IPS DF 6.9 (cell line): ENCODE measurements around the gene SVEP1.
"Not testable (repeated sequence)": the region's sequence is repeated elsewhere in the genome, so short reads cannot be mapped to it uniquely, and the experiment has no call there.

Experiments
- DNase-seq: peaks from one replicate; pipeline ENCODE4 v3.0.0-alpha.2; 2013; ENCODE audit warnings: low read depth, low spot score
- H3K27ac ChIP-seq: one replicate; pipeline ENCODE4 v1.5.1; 2013; ENCODE audit warnings: low read length, control low read depth
- H3K27me3 ChIP-seq: 2 replicates; pipeline ENCODE4 v1.6.1; 2013; ENCODE audit warnings: mild to moderate bottlenecking, low read length; ENCODE audit not compliant: control insufficient read depth, insufficient read depth
- H3K36me3 ChIP-seq: 2 replicates; pipeline ENCODE4 v1.6.1; 2013; ENCODE audit warnings: low read length; ENCODE audit not compliant: control insufficient read depth, insufficient read depth
- H3K4me1 ChIP-seq: 2 replicates; pipeline ENCODE4 v1.6.1; 2013; ENCODE audit warnings: low read length; ENCODE audit not compliant: control insufficient read depth, insufficient read depth
- H3K4me3 ChIP-seq: 2 replicates; pipeline ENCODE4 v1.5.1; 2013; ENCODE audit warnings: mild to moderate bottlenecking, low read length
- H3K9me3 ChIP-seq: 2 replicates; pipeline ENCODE4 v1.6.1; 2013; ENCODE audit warnings: low read length, inconsistent platforms; ENCODE audit not compliant: control insufficient read depth, insufficient read depth
- WGBS: extraction: QIAGEN DNeasy Blood & Tissue Kit; methylation state at CpG from one replicate; pipeline ENCODE4 v1.1.7; 2013; ENCODE audit warnings: mixed read lengths, missing lambda C conversion rate; ENCODE audit not compliant: insufficient read length, insufficient coverage; 5-methylcytosine and 5-hydroxymethylcytosine counted together

The SVEP1 gene

DNA sequence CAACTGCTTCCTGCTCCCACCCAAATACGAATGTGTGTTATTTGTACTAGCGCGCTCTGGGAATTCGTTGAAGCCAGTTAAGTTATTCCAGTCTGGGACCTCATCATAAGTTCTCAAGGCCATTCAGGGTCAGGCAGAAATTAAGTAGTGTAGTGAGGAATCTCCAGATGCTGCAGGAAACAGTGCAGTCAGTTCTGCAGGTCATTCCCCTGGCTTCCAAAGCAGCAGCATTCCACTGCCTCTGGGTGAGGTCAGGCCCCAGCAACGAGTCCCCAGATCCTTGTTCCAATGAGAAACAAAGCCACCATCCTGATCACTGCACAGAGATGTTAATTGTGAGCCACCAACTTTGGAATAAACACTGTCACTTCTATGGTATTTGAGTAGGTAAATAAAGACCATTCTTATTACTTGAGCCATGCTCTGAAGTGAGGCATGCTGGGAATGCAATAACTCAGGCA is 33.1 kb downstream of the SVEP1 start:
- DNase-seq = no peak
- Histone ChIP-seq H3K27me3 (no peaks in the 10 kb centered on the region), H3K4me1 (no peaks in the 10 kb centered on the region), H3K4me3 (no peak overlapping the region), H3K36me3 (no peaks in the 10 kb centered on the region), H3K27ac (no peak overlapping the region), H3K9me3 (no peaks in the 10 kb centered on the region)
- WGBS = no CpG with 5 or more reads among the region's 5 CpGs

DNA sequence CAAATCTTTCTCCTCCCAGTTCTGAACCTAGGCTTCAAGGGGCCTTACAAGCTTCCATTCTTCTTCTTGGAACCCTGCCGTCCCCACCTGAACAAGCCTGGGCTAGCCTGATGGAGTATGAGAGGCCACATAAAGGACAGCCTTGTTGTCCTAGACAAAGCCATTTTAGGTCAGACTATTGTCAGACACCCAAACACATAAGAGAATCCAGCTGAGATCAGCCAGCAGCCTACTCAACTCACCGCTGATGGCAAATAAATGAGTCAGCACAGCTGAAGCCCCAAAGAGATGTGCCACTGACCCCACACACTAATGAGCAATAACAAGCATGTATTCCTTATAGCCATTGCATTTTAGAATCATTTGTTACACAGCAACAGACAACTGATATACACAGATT is 33.8 kb downstream of the SVEP1 start:
- no CpG with 5 or more reads among the region's 2 CpGs for WGBS
- H3K27me3 ChIP-seq = no peaks in the 10 kb centered on the region
- H3K36me3 ChIP-seq = no peaks in the 10 kb centered on the region
- no peak for DNase-seq
- H3K27ac ChIP-seq = no peak overlapping the region
- no peaks in the 10 kb centered on the region for H3K9me3 ChIP-seq
- H3K4me1 ChIP-seq = no peaks in the 10 kb centered on the region
- no peak overlapping the region for H3K4me3 ChIP-seq

- Histone ChIP-seq H3K9me3 (no peaks in the 10 kb centered on the region), H3K27ac (no peak overlapping the region), H3K4me1 (no peaks in the 10 kb centered on the region), H3K36me3 (no peaks in the 10 kb centered on the region), H3K27me3 (no peaks in the 10 kb centered on the region), H3K4me3 (no peak overlapping the region)
- no peak for DNase-seq
- no CpG with 5 or more reads among the region's 2 CpGs for WGBS
Observed at GRCh38 chr9:110543631-110544051, 35.9 kb downstream of the SVEP1 start.

GRCh38 chr9:110541950-110542349 is 37.6 kb downstream of the SVEP1 start:
- H3K4me1 ChIP-seq = no peaks in the 10 kb centered on the region
- no peaks in the 10 kb centered on the region for H3K9me3 ChIP-seq
- no CpG with 5 or more reads among the region's 2 CpGs for WGBS

DNA sequence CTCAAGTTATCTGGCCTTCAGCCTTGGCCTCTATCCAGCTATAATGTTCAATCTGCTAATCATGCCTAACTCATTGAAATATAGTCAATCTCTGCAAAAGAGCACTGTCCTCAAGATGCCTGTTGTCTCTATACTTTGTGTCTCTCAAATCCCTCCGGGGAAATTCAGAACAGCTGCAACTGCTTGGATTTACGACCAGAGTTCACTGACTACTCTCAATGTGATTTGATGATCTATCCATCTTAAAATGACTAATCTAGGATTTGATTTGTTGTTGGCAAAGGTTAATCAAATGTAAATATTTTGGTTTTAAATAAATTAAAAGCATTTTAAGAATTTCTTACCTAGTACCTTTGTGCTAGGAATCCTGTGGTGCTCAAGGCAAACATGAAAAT is 40.9 kb downstream of the SVEP1 start:
- WGBS = no CpG with 5 or more reads among the region's 2 CpGs
- no peaks in the 10 kb centered on the region for H3K4me1 ChIP-seq
- DNase-seq = no peak
- no peak overlapping the region for H3K4me3 ChIP-seq
- H3K27me3 ChIP-seq = no peaks in the 10 kb centered on the region
- H3K9me3 ChIP-seq = no peaks in the 10 kb centered on the region
- H3K27ac ChIP-seq = no peak overlapping the region
- H3K36me3 ChIP-seq = no peaks in the 10 kb centered on the region

More at GRCh38 chr9:110541950-110542349, 37.6 kb downstream of the SVEP1 start:
- Histone ChIP-seq H3K27ac (no peak overlapping the region), H3K27me3 (no peaks in the 10 kb centered on the region), H3K4me3 (no peak overlapping the region), H3K36me3 (no peaks in the 10 kb centered on the region)
- no peak for DNase-seq

DNA sequence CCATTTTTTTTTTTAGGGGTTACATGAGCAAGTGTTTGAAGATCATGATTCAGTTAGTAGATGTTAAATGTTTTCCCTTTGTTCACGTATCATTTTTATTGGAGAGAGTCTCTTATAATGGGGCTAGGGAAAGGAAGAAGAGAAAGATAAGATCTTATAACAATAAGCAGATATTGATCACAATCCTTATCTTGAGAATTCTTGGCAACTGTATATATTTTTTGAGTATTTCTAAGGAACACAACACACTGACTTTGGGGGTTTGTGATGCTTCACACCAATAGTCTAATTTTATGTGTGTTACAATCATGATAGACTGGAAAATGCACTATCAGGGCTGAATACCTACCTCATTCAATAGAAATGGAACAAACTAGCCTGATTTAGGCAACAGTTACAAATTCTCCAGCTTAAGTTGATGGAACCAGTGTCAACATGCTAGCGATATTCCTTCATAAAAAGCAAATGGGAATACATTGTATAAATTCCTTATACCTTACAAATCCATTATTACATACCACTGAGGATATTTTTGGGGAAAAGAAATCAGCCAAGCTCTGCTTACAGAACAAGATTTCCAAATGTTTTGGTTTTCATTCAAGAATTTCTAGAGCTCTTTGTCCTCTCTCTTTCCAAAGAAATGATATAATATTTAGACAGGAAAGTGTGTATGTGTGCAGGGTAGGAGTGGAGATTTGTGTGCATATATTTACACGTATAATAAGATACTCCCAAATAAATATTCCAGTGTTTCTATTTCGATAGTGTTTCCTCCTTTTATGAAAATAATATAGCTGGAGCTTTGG is 41.5 kb downstream of the SVEP1 start:
- Histone ChIP-seq H3K9me3 (no peaks in the 10 kb centered on the region), H3K36me3 (no peaks in the 10 kb centered on the region), H3K27me3 (no peaks in the 10 kb centered on the region), H3K27ac (no peak overlapping the region), H3K4me3 (no peak overlapping the region), H3K4me1 (no peaks in the 10 kb centered on the region)
- DNase-seq = no peak
- no CpG with 5 or more reads among the region's 4 CpGs for WGBS

DNA sequence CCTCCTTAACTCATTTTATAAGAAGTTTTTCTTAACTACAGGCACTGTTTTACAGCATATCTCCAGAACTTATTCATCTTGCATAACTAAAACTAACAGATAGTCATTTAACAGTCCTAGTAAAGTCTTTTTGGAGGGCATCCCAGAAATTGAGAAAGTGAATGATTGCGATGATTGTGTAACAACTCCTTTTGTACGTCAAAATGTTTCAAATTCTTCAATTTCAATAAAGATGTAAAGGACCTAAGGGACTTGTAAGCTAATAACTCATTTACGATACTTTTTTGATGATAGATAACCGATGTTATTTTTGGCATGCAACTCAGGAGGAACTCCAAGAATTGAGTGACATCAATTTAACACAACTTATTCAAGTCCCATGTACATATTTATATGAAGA is 42.7 kb downstream of the SVEP1 start:
- DNase-seq = no peak
- Histone ChIP-seq H3K27ac (no peak overlapping the region), H3K4me3 (no peak overlapping the region), H3K9me3 (no peaks in the 10 kb centered on the region), H3K4me1 (no peaks in the 10 kb centered on the region), H3K27me3 (no peaks in the 10 kb centered on the region), H3K36me3 (no peaks in the 10 kb centered on the region)
- WGBS = no CpG with 5 or more reads among the region's 4 CpGs

DNA sequence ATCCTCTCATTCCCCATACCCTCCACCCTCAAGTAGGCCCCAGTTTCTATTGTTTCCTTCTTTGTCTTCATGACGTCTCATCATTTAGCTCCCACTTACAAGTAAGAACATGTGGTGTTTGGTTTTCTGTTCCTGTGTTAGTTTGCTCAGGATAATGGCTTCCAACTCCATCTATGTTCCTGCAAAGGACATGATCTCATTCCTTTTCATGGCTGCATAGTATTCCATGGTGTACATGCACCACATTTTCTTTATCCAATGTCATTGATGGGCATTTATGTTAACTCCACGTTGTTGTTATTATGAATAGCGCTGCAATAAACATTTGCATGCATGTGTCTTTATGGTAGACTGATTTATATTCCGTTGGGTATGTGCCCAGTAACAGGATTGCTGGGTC is 45.4 kb downstream of the SVEP1 start:
- not testable (repeated sequence) for H3K36me3 ChIP-seq, H3K4me3 ChIP-seq, H3K9me3 ChIP-seq, H3K27ac ChIP-seq, H3K4me1 ChIP-seq, DNase-seq, H3K27me3 ChIP-seq
- WGBS = no CpG with 5 or more reads among the region's 4 CpGs

DNA sequence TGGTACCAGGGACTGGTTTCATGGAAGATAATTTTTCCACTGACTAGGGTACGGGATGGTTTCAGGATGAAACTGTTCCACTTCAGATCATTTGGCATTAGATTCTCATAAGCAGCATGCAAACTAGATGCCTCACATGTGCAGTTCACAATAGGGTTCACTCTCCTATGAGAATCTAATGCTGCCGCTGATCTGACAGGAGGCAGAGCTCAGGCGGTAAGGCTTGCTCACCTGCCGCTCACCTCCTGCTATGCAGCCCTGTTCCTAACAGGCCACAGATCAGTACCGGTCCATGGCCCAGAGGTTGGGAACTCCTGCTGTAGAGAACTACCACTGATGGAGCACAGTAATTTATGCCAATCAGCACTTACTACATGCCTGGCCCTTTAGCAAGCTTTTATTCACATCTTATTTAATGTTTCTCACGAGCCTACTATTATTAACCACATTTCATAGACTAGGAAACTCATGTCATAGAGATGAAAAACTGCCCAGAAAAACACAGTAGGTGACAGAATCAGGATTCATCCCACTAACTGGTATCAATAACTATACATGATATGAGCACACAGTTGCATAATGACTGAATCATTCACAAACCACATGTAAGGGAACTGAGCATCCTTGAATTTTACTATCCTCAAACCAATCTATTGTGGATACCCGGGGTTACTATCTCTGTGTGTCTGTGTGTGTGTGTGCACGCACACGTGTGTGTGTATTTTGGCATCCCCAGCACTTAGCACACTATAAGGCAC is 46.5 kb downstream of the SVEP1 start:
- H3K36me3 ChIP-seq = no peaks in the 10 kb centered on the region
- no CpG with 5 or more reads among the region's 9 CpGs for WGBS
- no peaks in the 10 kb centered on the region for H3K9me3 ChIP-seq
- H3K27me3 ChIP-seq = no peaks in the 10 kb centered on the region
- H3K4me3 ChIP-seq = no peak overlapping the region
- DNase-seq = no peak
- no peaks in the 10 kb centered on the region for H3K4me1 ChIP-seq
- H3K27ac ChIP-seq = no peak overlapping the region

DNA sequence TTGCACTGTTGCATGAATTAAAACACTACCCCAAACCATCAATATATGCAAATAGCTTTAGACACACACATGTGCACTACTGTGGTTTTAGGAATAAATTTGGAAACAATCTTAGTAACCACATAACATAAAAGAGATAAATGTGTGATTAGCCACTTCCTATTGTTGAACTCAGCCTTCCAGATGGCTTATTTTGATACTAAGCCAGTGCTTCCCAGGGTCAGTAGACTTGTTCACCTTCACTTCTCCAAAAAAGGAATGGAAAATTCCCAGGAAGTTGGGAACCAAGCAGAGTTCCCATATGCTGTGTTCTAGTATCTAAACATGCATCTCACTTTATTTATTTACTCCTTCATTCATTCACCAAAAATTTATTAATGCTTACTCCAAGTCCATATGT is 47.8 kb downstream of the SVEP1 start:
- Histone ChIP-seq H3K27me3 (no peaks in the 10 kb centered on the region), H3K4me1 (no peaks in the 10 kb centered on the region), H3K9me3 (no peaks in the 10 kb centered on the region), H3K36me3 (no peaks in the 10 kb centered on the region), H3K27ac (no peak overlapping the region), H3K4me3 (no peak overlapping the region)
- DNase-seq = no peak
